GM23338 (cell line): ENCODE data around the gene UBALD1. TPM values are rescaled to one million over a fixed set of nuclear protein-coding genes. Genes with fewer than 3 reads are reported as not detected.

Experiments
- ATAC-seq: fragments of 200-7000 bp; cut with Tn5 transposase; 3 replicates; pipeline ENCODE4 v1.9.1; 2020
- DNase-seq: peaks from one replicate; pipeline ENCODE4 v3.0.0-alpha.2; 2015; ENCODE audit warnings: low spot score
- H2AFZ ChIP-seq: fragments of 200-600 bp; sonication (generic); 2 replicates; pipeline ENCODE4 v1.8.0; 2016; ENCODE audit warnings: antibody characterized with exemption, mild to moderate bottlenecking, moderate library complexity
- H3F3A ChIP-seq: fragments of 200-600 bp; sonication (generic); replicated peaks from 2 replicates; pipeline ENCODE4 v1.8.0; 2017; ENCODE audit warnings: antibody characterized with exemption, mixed run types, low read depth
- H3K27ac ChIP-seq: fragments of 200-600 bp; sonication (generic); 2 replicates; pipeline ENCODE4 v1.6.1; 2016; ENCODE audit warnings: low read depth
- H3K27me3 ChIP-seq: fragments of 200-600 bp; sonication (generic); 2 replicates; pipeline ENCODE4 v1.8.0; 2016; ENCODE audit warnings: mild to moderate bottlenecking, mixed run types, moderate library complexity; ENCODE audit not compliant: insufficient read depth
- H3K36me3 ChIP-seq: fragments of 200-600 bp; sonication (generic); 2 replicates; pipeline ENCODE4 v1.8.0; 2016; ENCODE audit warnings: mild to moderate bottlenecking; ENCODE audit not compliant: insufficient read depth
- H3K4me1 ChIP-seq: fragments of 200-600 bp; sonication (generic); 2 replicates; pipeline ENCODE4 v1.8.0; 2016; ENCODE audit warnings: mild to moderate bottlenecking, moderate library complexity; ENCODE audit not compliant: insufficient read depth
- H3K4me2 ChIP-seq: fragments of 200-600 bp; sonication (generic); 2 replicates; pipeline ENCODE4 v1.7.1; 2017; ENCODE audit warnings: mixed run types
- H3K4me3 ChIP-seq: fragments of 200-600 bp; sonication (generic); 2 replicates; pipeline ENCODE4 v1.6.1; 2016; ENCODE audit warnings: mixed run types
- H3K79me2 ChIP-seq: fragments of 200-600 bp; sonication (generic); replicated peaks from 2 replicates; pipeline ENCODE4 v1.8.0; 2017; ENCODE audit warnings: mild to moderate bottlenecking; ENCODE audit not compliant: insufficient read depth
- H3K9me2 ChIP-seq: fragments of 200-600 bp; sonication (generic); 2 replicates; pipeline ENCODE4 v1.8.0; 2017; ENCODE audit not compliant: insufficient read depth
- H4K20me1 ChIP-seq: fragments of 200-600 bp; sonication (generic); replicated peaks from 2 replicates; pipeline ENCODE4 v1.8.0; 2017; ENCODE audit warnings: mild to moderate bottlenecking; ENCODE audit not compliant: insufficient read depth
- H3K27ac Mint-ChIP-seq: 2 replicates; pipeline ENCODE4 v1.8.0; 2020; ENCODE audit warnings: inconsistent platforms, mild to moderate bottlenecking, moderate library complexity, mixed read lengths
- H3K27me3 Mint-ChIP-seq: 3 replicates; pipeline ENCODE4 v1.8.0; 2022; ENCODE audit warnings: low read depth, mild to moderate bottlenecking, moderate library complexity, mixed read lengths, inconsistent platforms; ENCODE audit not compliant: insufficient read depth, poor library complexity
- H3K36me3 Mint-ChIP-seq: 3 replicates; pipeline ENCODE4 v1.8.0; 2021; ENCODE audit warnings: low read depth, mild to moderate bottlenecking, inconsistent platforms, moderate library complexity, mixed read lengths
- H3K4me1 Mint-ChIP-seq: 3 replicates; pipeline ENCODE4 v1.8.0; 2020; ENCODE audit warnings: mild to moderate bottlenecking, inconsistent platforms, mixed read lengths
- H3K4me3 Mint-ChIP-seq: 3 replicates; pipeline ENCODE4 v1.8.0; 2021; ENCODE audit warnings: moderate library complexity, mild to moderate bottlenecking, inconsistent platforms, mixed read lengths
- H3K9me3 Mint-ChIP-seq: 3 replicates; pipeline ENCODE4 v1.8.0; 2020; ENCODE audit warnings: moderate library complexity, mild to moderate bottlenecking, inconsistent platforms, mixed read lengths
- CREB1 ChIP-seq: fragments of 250-450 bp; sonication (Bioruptor Pico); IDR thresholded peaks from 2 replicates; pipeline ENCODE4 v1.5.0; 2020; ENCODE audit warnings: low read depth, mild to moderate bottlenecking, moderate library complexity
- CTCF ChIP-seq, 2 experiments: fragments of 200-600 bp in 1 of 2; sonication (generic) in 1 of 2; conservative IDR thresholded peaks; 2 replicates each; pipeline versions ENCODE4 v1.5.1 to v1.6.1; 2016 to 2017; ENCODE audit warnings: antibody characterized with exemption in 2 of 2, low read depth in 2 of 2, mild to moderate bottlenecking in 2 of 2, moderate library complexity in 1 of 2
- EZH2phosphoT487 ChIP-seq: fragments of 200-600 bp; sonication (generic); IDR thresholded peaks from one replicate; pipeline ENCODE4 v1.8.1; 2018; ENCODE audit warnings: antibody characterized with exemption; ENCODE audit not compliant: unreplicated experiment
- JUNB ChIP-seq: IDR thresholded peaks from one replicate; pipeline ENCODE4 v1.6.1; 2016; ENCODE audit warnings: antibody characterized with exemption; ENCODE audit not compliant: unreplicated experiment
- REST ChIP-seq: IDR thresholded peaks from one replicate; pipeline ENCODE4 v1.6.1; 2018; ENCODE audit warnings: antibody characterized with exemption; ENCODE audit not compliant: unreplicated experiment
- polyA plus RNA-seq: library from polyadenylated mRNA; unstranded; fragments of >200 nt; fragmentation: Nextera tagmentation; extraction: Ambion mirVana; gene quantifications from 2 replicates; pipeline ENCODE4 v1.2.1, GENCODE V29; 2016
- total RNA-seq: library from RNA; depleted of rRNA; stranded (reverse); fragments of >200 nt; shearing (Covaris generic); gene quantifications from 2 replicates; pipeline ENCODE4 v1.2.3, GENCODE V29; 2014

UBALD1 gene
- total and polyA plus RNA-seq, 2 experiments from 2014 or later = 20.7 to 32.8 TPM

GRCh38 chr16:4611337-4612021, 3.2 kb downstream of the UBALD1 start:
- H4K20me1 ChIP-seq = peaks cover 7% of the 10 kb centered on the region

More at GRCh38 chr16:4611337-4612021, 3.2 kb downstream of the UBALD1 start:
- H3K27ac Mint-ChIP-seq = peak overlapping the region; percentile 77
- Histone ChIP-seq H3K4me3 (no peak overlapping the region), H3F3A (peaks cover 22% of the 10 kb centered on the region), H3K36me3 (no peaks in the 10 kb centered on the region), H3K79me2 (peaks cover 42% of the 10 kb centered on the region), H3K4me1 (peaks cover 29% of the 10 kb centered on the region), H3K4me2 (peak overlapping the region; percentile 93; the same call in 1 of the 2 replicates), H3K27ac (peak overlapping the region; percentile 83), H3K27me3 (no peaks in the 10 kb centered on the region), H3K9me2 (no peaks in the 10 kb centered on the region), H2AFZ (no peak overlapping the region)
- ATAC-seq = no peak
- H3K27me3 Mint-ChIP-seq = peaks cover 20% of the 10 kb centered on the region
- peaks cover 12% of the 10 kb centered on the region for H3K36me3 Mint-ChIP-seq
- peaks cover 21% of the 10 kb centered on the region for H3K4me1 Mint-ChIP-seq
- H3K9me3 Mint-ChIP-seq = no peaks in the 10 kb centered on the region; the same call in 2 of the 3 replicates
- DNase-seq = no peak
- TF ChIP-seq JUNB (no peak), CTCF (conservative IDR thresholded peaks at IDR 0.05; ENCODE audit: low read depth in 2 of 2) (no peak), CREB1 (no peak), EZH2phosphoT487 (no peak), REST (no peak)
- H3K4me3 Mint-ChIP-seq = 0 out of 3 replicates have a peak overlapping the region, but pooled peaks have one; percentile 32
